Fibroblast of pulmonary artery (primary cell): ENCODE results near the gene ADAMTS20.

ENCODE experiments used
- DNase-seq: peaks from one replicate; pipeline ENCODE4 v3.0.0-alpha.2; 2010; ENCODE audit warnings: low read depth
- H3K4me3 ChIP-seq: replicated peaks from 2 replicates; pipeline ENCODE4 v1.5.1; 2011; ENCODE audit warnings: low read depth, mild to moderate bottlenecking, control low read depth, low read length, moderate library complexity
- TF ChIP-seq, protein P1 (sequence below): IDR thresholded peaks from 2 replicates; pipeline ENCODE4 v1.5.1; 2011; ENCODE audit warnings: mild to moderate bottlenecking, control low read depth, low read length, inconsistent platforms; ENCODE audit errors: missing control alignments

Gene ADAMTS20

DNA sequence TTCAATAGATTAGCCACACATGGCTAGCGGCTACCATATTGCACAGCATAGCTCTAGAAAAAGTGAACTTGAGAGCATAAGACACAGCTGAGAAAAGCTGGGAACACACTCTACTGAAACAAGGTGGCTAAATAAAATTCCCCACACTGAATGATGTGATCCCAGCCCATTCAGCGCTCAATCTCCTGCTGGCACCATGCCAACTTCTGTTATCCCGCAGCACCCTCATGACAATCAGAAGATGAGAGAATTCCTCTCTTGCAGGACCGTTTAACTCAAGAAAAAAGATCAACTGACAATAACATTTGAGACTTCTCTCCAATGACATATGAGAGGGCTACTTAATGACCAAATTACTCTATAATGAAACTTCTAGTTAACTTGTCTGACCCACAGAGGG lies 115.4 kb downstream of the ADAMTS20 start:
- no peak for DNase-seq
- TF ChIP-seq, protein P1, sequence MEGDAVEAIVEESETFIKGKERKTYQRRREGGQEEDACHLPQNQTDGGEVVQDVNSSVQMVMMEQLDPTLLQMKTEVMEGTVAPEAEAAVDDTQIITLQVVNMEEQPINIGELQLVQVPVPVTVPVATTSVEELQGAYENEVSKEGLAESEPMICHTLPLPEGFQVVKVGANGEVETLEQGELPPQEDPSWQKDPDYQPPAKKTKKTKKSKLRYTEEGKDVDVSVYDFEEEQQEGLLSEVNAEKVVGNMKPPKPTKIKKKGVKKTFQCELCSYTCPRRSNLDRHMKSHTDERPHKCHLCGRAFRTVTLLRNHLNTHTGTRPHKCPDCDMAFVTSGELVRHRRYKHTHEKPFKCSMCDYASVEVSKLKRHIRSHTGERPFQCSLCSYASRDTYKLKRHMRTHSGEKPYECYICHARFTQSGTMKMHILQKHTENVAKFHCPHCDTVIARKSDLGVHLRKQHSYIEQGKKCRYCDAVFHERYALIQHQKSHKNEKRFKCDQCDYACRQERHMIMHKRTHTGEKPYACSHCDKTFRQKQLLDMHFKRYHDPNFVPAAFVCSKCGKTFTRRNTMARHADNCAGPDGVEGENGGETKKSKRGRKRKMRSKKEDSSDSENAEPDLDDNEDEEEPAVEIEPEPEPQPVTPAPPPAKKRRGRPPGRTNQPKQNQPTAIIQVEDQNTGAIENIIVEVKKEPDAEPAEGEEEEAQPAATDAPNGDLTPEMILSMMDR: no peak
- no peak overlapping the region for H3K4me3 ChIP-seq

DNA sequence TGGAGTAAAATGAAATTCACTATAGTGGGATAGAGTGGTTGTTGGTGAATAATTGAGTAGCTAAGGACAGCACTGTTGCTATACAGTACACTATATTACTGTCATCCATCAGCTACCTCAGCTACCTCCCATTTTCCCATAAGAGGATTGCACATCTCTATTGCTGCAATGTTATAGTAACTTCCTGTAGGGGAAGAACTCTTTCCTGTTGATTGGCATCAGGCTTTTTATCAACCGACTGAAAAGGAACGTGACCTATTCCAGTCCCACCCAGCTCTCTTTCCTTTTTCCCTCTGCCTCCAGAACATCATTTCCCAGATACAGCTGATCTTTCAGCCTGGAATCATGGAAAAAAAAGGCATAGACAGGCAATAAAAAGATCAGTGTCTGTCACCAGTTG lies 117.4 kb downstream of the ADAMTS20 start:
- DNase-seq: no peak
- TF ChIP-seq, protein P1: no peak
- no peak overlapping the region for H3K4me3 ChIP-seq

DNA sequence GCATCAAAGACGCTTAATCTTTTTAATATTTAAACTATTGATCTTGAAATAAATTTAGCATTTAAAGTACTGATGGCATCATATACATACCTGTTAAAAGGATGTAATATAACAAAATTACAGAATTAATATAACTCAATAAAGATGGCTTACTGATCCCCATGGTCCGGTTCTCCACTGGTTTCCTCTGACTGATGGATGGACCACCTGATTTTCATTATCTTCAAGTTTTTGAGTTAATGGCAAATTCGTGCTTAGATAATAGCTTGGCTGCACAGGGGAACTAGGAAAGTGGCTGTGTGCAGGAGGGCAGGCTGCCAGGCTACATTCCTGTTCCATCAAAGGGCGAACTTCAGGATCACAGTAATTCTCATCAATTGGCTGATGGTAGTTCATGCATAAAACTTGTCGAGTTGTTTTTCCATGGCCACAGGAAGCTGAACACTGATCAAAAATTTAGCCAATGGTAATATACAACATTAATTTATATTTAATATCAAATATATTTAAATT lies 123.9 kb downstream of the ADAMTS20 start:
- no peak overlapping the region for H3K4me3 ChIP-seq
- TF ChIP-seq, protein P1: no peak
- no peak for DNase-seq

DNA sequence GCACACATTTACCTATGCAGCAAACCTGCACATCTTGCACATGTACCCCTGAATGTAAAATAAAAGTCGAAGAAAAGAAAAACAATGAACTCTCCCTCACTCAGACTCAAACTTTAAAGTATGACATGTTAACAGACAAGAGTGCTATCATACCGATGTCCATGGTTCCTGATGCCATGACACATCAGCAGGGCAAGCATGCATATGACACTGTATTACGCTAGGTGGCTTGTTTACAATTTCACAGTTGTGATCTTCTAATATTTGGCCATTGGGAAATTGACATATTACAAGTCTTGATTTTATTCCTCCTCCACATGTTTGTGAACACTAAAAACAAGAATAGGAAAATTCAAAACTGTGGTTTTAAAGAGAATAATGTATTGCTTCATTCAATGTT lies 126.6 kb downstream of the ADAMTS20 start:
- DNase-seq: no peak
- TF ChIP-seq, protein P1: no peak
- no peak overlapping the region for H3K4me3 ChIP-seq

DNA sequence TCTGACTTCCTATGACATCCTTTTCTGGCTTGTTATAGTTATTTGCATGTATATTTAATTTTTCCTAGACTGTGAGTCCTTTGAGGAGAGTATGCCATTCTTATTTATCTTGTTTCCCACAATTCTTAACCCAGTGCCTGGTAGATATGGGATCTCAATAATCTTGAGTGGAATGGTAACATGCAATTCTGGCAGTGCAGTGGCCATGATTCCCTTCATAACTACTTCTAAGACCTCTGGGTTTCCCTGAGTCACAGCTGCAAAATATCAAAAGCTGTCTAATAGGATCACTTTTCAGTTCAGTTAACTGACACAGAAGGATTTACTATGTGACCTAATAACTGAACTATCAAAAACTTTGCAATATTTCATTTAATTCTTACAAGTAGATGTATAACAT lies 135.0 kb downstream of the ADAMTS20 start:
- DNase-seq: no peak
- TF ChIP-seq, protein P1: no peak

DNA sequence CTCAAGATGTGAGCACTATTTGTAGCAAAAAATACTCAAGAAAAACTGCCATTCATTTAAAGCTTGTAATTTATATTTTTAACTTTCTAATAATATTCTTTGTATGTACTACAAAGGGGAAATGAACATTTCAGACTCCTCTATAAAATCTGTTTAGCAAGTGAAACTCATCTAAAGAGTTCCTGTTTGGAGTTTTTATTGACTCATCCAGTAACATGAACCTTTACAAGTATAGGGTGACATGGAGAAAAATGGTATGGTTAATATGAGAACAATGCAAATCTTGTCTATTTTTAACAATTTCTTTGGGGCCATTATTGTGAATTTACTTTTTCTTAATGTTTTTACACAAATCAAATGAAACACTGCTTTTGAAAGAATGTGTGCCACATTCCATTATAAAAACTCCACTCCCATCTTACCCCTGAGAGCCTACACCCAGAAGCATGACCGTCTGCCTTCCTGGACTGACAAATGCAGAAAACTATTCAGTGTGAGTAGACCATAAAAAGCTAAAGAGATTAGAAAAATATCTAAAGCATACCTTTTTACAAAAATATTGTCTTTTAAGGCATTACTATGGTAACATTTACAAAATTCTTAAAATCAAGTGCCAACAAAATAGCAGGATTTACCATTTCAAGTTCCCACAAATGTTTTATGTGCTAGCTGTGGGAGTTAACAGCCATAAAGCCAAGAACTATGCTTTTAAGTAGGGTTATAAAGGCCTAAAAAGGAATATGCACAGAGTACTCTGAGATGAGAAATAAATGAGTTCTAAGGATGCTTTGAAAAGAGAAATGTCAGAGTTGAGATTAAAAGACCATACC lies 144.0 kb downstream of the ADAMTS20 start:
- TF ChIP-seq, protein P1: no peak
- no peak overlapping the region for H3K4me3 ChIP-seq
- DNase-seq: no peak

More for the DNA sequence above, 135.0 kb downstream of the ADAMTS20 start:
- no peak overlapping the region for H3K4me3 ChIP-seq
